Sigmoid colon (tissue), 7 donors: ENCODE measurements around the gene PDE2A. TPM values are rescaled to one million over a fixed set of nuclear protein-coding genes. Genes with fewer than 3 reads are reported as not detected.
A peak's percentile ranks its signal among the peaks of the same experiment; 100 is the strongest.

Source experiments
- DNase-seq: peaks from one replicate; pipeline ENCODE4 v3.0.0-alpha.2; 2019
- H3K27ac ChIP-seq, 4 donors: fragments of 200-600 bp; sonication (generic); one replicate each; pipeline ENCODE4 v1.5.1; 2016 to 2019; ENCODE audit warnings: mild to moderate bottlenecking in 1 of 4
- H3K27me3 ChIP-seq, 3 donors: fragments of 200-600 bp; sonication (generic); one replicate each; pipeline ENCODE4 v1.5.1; 2019; ENCODE audit warnings: mild to moderate bottlenecking in 1 of 3
- H3K36me3 ChIP-seq, 4 donors: fragments of 200-600 bp; sonication (generic); one replicate each; pipeline ENCODE4 v1.5.1; 2016 to 2019
- H3K4me1 ChIP-seq, 4 donors: fragments of 200-600 bp; sonication (generic); one replicate each; pipeline ENCODE4 v1.5.1; 2017 to 2019
- H3K4me3 ChIP-seq, 4 donors: fragments of 200-600 bp; sonication (generic); one replicate each; pipeline ENCODE4 v1.5.1; 2017 to 2019; ENCODE audit warnings: mild to moderate bottlenecking in 2 of 4, moderate library complexity in 1 of 4
- H3K9me3 ChIP-seq, 4 donors: fragments of 200-600 bp in 3 of 4; sonication (generic) in 3 of 4; one replicate each; pipeline versions ENCODE4 v1.5.1 to v1.6.1; 2013 to 2019
- EP300 ChIP-seq, 4 donors: sonication (generic); formaldehyde crosslinking; IDR thresholded peaks; one replicate each; pipeline ENCODE4 v1.6.1; 2017; ENCODE audit warnings: antibody characterized with exemption in 4 of 4
- POLR2A ChIP-seq, 2 donors: fragments of 450-650 bp; IDR thresholded peaks; one replicate each; pipeline ENCODE4 v1.6.1; 2016; ENCODE audit warnings: antibody characterized with exemption in 2 of 2, mild to moderate bottlenecking in 2 of 2, moderate library complexity in 2 of 2
- POLR2AphosphoS5 ChIP-seq, 4 donors: sonication (generic); formaldehyde crosslinking; IDR thresholded peaks; one replicate each; pipeline ENCODE4 v1.6.1; 2017; ENCODE audit warnings: antibody characterized with exemption in 4 of 4
- WGBS, 2 donors: extraction: QIAGEN DNeasy Blood & Tissue Kit; methylation state at CpG; one replicate each; pipeline ENCODE4 v1.1.7; 2013; 5-methylcytosine and 5-hydroxymethylcytosine counted together
- intact Hi-C: fragments of 100-400 bp; cut with DNase I; formaldehyde crosslinking; loops from one replicate; pipeline ENCODE4 v1.15.1; 2023
- polyA plus RNA-seq, 3 donors: library from polyadenylated mRNA; stranded (reverse); fragments of 200-250 nt; gene quantifications; one replicate each; pipeline ENCODE4 v1.2.3, GENCODE V29; 2013
- total RNA-seq, 4 donors: library from RNA; depleted of rRNA; stranded (reverse); fragments of >200 nt; gene quantifications; one replicate each; pipeline ENCODE4 v1.1.0, GENCODE V29; 2016
- TF ChIP-seq, protein P1 (sequence below), 4 experiments: fragments of 450-650 bp in 3 of 4; fragments of 200-600 bp in 1 of 4; IDR thresholded peaks; one replicate each; pipeline ENCODE4 v1.5.1; 2016 to 2019; ENCODE audit warnings: antibody characterized with exemption in 4 of 4, mild to moderate bottlenecking in 3 of 4, moderate library complexity in 2 of 4
- donor health status: healthy with polysubstance abuse.
- donor health status: Bipolar disorder and iron deficiency.
- donor health status: healthy.

The PDE2A gene
- total and polyA plus RNA-seq, 7 donors, result 1.8 to 75.1 (median 48.9) TPM

DNA sequence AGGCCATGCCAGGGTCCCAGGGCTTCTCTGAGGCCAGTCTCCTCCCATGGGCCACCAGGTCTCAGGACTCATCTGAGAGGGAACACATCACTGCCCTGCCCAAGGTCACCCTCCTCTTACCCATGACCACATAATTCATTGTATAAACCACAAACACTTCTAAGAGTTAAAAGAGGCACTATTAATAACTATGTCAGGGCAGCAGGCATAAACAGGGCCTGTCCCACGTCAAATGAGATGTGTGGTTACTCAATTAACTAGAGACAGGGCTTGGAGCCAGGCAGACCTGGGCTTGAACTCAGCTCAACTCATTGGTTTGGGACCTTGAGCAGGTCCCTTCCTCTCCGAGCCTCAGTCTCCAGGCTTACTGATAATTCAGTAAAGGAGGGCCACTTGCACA lies 44.9 kb upstream of the PDE2A start:
- no peak overlapping the region for H3K4me3 ChIP-seq

GRCh38 chr11:72718101-72718501 lies 43.9 kb upstream of the PDE2A start:
- Histone ChIP-seq H3K27me3 (no peaks in the 10 kb centered on the region), H3K4me1 (peaks cover 0 to 66% (median 53%) of the 10 kb centered on the region in 4 donors), H3K27ac (no peak overlapping the region), H3K9me3 (no peaks in the 10 kb centered on the region), H3K4me3 (no peak overlapping the region), H3K36me3 (peaks cover 0 to 12% (median 4%) of the 10 kb centered on the region in 4 donors)
- DNase-seq, result no peak
- WGBS, 2 donors, result 87% methylated on average over 9 of the region's 9 CpGs
- TF ChIP-seq POLR2AphosphoS5 (IDR thresholded peaks at IDR 0.05), result no peak
- intact Hi-C loops, result no loop called here

More for the DNA sequence above, 44.9 kb upstream of the PDE2A start:
- no peak for DNase-seq
- Histone ChIP-seq H3K36me3 (peaks cover 0 to 12% (median 4%) of the 10 kb centered on the region in 4 donors), H3K4me1 (peaks cover 0 to 69% (median 55%) of the 10 kb centered on the region in 4 donors), H3K9me3 (no peaks in the 10 kb centered on the region), H3K27me3 (no peaks in the 10 kb centered on the region), H3K27ac (peak overlapping the region in 3 of 4 donors; percentile 42 to 89 (median 87))
- peak in 2 of 4 donors; percentile 21 to 46 for TF ChIP-seq POLR2AphosphoS5 (IDR thresholded peaks at IDR 0.05)
- TF ChIP-seq EP300 (IDR thresholded peaks at IDR 0.05), result no peak
- TF ChIP-seq, protein P1, sequence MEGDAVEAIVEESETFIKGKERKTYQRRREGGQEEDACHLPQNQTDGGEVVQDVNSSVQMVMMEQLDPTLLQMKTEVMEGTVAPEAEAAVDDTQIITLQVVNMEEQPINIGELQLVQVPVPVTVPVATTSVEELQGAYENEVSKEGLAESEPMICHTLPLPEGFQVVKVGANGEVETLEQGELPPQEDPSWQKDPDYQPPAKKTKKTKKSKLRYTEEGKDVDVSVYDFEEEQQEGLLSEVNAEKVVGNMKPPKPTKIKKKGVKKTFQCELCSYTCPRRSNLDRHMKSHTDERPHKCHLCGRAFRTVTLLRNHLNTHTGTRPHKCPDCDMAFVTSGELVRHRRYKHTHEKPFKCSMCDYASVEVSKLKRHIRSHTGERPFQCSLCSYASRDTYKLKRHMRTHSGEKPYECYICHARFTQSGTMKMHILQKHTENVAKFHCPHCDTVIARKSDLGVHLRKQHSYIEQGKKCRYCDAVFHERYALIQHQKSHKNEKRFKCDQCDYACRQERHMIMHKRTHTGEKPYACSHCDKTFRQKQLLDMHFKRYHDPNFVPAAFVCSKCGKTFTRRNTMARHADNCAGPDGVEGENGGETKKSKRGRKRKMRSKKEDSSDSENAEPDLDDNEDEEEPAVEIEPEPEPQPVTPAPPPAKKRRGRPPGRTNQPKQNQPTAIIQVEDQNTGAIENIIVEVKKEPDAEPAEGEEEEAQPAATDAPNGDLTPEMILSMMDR (IDR thresholded peaks at IDR 0.05), result no peak
- TF ChIP-seq POLR2A (IDR thresholded peaks at IDR 0.05), result no peak
- 35 to 46% methylated on average over 2 of the region's 2 CpGs for WGBS, 2 donors
- intact Hi-C loops, result no loop called here

GRCh38 chr11:72716788-72717435 lies 42.7 kb upstream of the PDE2A start:
- H3K27me3 ChIP-seq, result no peaks in the 10 kb centered on the region
- TF ChIP-seq, protein P1 (IDR thresholded peaks at IDR 0.05), result no peak
- TF ChIP-seq POLR2AphosphoS5 (IDR thresholded peaks at IDR 0.05) (no peak), POLR2A (IDR thresholded peaks at IDR 0.05) (no peak), EP300 (IDR thresholded peaks at IDR 0.05) (no peak)
- peak overlapping the region in 1 of 4 donors; percentile 30 for H3K27ac ChIP-seq
- WGBS, 2 donors, result 94% methylated on average over 14 of the region's 14 CpGs
- intact Hi-C loops, result no loop called here
- no peaks in the 10 kb centered on the region for H3K9me3 ChIP-seq
- no peak overlapping the region for H3K4me3 ChIP-seq
- peaks cover 0 to 12% (median 7%) of the 10 kb centered on the region in 4 donors for H3K36me3 ChIP-seq
- H3K4me1 ChIP-seq, result peaks cover 0 to 61% (median 48%) of the 10 kb centered on the region in 4 donors
- no peak for DNase-seq

DNA sequence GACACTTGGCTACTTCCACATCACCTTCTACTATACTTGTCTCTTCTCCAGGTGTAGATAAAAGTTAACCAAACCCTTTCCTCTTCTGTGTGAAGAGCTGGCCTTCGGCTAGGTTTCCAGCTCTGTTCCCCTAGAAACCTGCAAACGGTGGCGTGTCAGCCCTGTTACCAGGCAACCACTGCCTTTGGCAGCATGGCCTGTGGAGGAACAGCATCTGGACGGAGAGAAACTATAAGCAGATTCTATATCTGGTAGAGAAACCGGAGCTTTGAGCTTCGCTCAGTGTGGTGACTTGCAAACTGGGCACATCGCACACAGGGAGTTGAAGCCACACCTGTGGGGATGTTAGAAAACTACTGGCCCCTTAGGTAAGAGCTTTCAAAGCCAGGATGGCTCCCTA lies 42.1 kb upstream of the PDE2A start:
- Histone ChIP-seq H3K4me3 (no peak overlapping the region), H3K27ac (peak overlapping the region in 1 of 4 donors; percentile 30), H3K4me1 (peaks cover 0 to 58% (median 44%) of the 10 kb centered on the region in 4 donors), H3K36me3 (peaks cover 0 to 17% (median 9%) of the 10 kb centered on the region in 4 donors), H3K9me3 (no peaks in the 10 kb centered on the region), H3K27me3 (no peaks in the 10 kb centered on the region)
- intact Hi-C loops, result no loop called here
- DNase-seq, result no peak
- WGBS, 2 donors, result 69 to 70% methylated on average over 7 of the region's 7 CpGs
- TF ChIP-seq, protein P1 (IDR thresholded peaks at IDR 0.05), result no peak
- TF ChIP-seq POLR2A (IDR thresholded peaks at IDR 0.05), result no peak
- no peak for TF ChIP-seq EP300 (IDR thresholded peaks at IDR 0.05)
- TF ChIP-seq POLR2AphosphoS5 (IDR thresholded peaks at IDR 0.05), result no peak

GRCh38 chr11:72712841-72713240 lies 38.6 kb upstream of the PDE2A start:
- Histone ChIP-seq H3K36me3 (peaks cover 14 to 52% (median 36%) of the 10 kb centered on the region in 4 donors), H3K9me3 (no peaks in the 10 kb centered on the region), H3K27me3 (no peaks in the 10 kb centered on the region), H3K4me1 (peaks cover 0 to 24% (median 15%) of the 10 kb centered on the region in 4 donors), H3K27ac (peak overlapping the region in 2 of 4 donors; percentile 26 to 27), H3K4me3 (no peak overlapping the region)
- 79 to 86% methylated on average over 10 of the region's 10 CpGs for WGBS, 2 donors
- TF ChIP-seq POLR2A (IDR thresholded peaks at IDR 0.05), result no peak
- TF ChIP-seq POLR2AphosphoS5 (IDR thresholded peaks at IDR 0.05), result no peak
- TF ChIP-seq, protein P1 (IDR thresholded peaks at IDR 0.05), result no peak
- no peak for TF ChIP-seq EP300 (IDR thresholded peaks at IDR 0.05)
- DNase-seq, result no peak
- intact Hi-C loops, result no loop called here
